NCI-H1436 treated with DMSO at 0.1 percent for 48 hours (cell line): Measurements from ENCODE around the gene PLBD2.

ENCODE experiments used
- DNase-seq: peaks from one replicate; lab custom pipeline; 2025; lab: John Stamatoyannopoulos, UW

Gene PLBD2

GRCh38 chr12:113358381-113359132 is at the start of gene PLBD2:
Gene PLBD2, plus strand, starts transcription at chr12:113358587. Its CDS starts 14 bp downstream, at chr12:113358601.
- peak; percentile 22 for DNase-seq

- DNase-seq: no peak
Measured at GRCh38 chr12:113310489-113310888, 47.9 kb upstream of the PLBD2 start.

GRCh38 chr12:113314121-113314529 is 44.3 kb upstream of the PLBD2 start:
- no peak for DNase-seq

- no peak for DNase-seq
Measured at GRCh38 chr12:113315358-113315757, 43.0 kb upstream of the PLBD2 start.

- DNase-seq: no peak
Measured at GRCh38 chr12:113316155-113316554, 42.2 kb upstream of the PLBD2 start.

GRCh38 chr12:113317122-113317521 is 41.3 kb upstream of the PLBD2 start:
- no peak for DNase-seq

- no peak for DNase-seq
Measured at GRCh38 chr12:113318046-113318656, 40.2 kb upstream of the PLBD2 start.

- DNase-seq: no peak
Measured at GRCh38 chr12:113318900-113319628, 39.3 kb upstream of the PLBD2 start.

GRCh38 chr12:113320401-113320800 is 38.0 kb upstream of the PLBD2 start:
- DNase-seq: no peak

- no peak for DNase-seq
Measured at GRCh38 chr12:113322343-113322742, 36.0 kb upstream of the PLBD2 start.

GRCh38 chr12:113325916-113326315 is 32.5 kb upstream of the PLBD2 start:
- no peak for DNase-seq

GRCh38 chr12:113326775-113327395 is 31.5 kb upstream of the PLBD2 start:
- DNase-seq: no peak

- DNase-seq: no peak
Measured at GRCh38 chr12:113328368-113328889, 30.0 kb upstream of the PLBD2 start.

GRCh38 chr12:113329022-113329790 is 29.2 kb upstream of the PLBD2 start:
- no peak for DNase-seq

- no peak for DNase-seq
Measured at GRCh38 chr12:113329791-113330417, 28.5 kb upstream of the PLBD2 start.

GRCh38 chr12:113330505-113330904 is 27.9 kb upstream of the PLBD2 start:
- DNase-seq: no peak

GRCh38 chr12:113332688-113333417 is 25.5 kb upstream of the PLBD2 start:
- DNase-seq: no peak

GRCh38 chr12:113333418-113333750 is 25.0 kb upstream of the PLBD2 start:
- no peak for DNase-seq

- no peak for DNase-seq
Measured at GRCh38 chr12:113333877-113334785, 24.3 kb upstream of the PLBD2 start.
